B cell (primary cell): ENCODE measurements around the gene CACNA2D3. TPM values are rescaled to one million over a fixed set of nuclear protein-coding genes. Genes with fewer than 3 reads are reported as not detected.

ENCODE experiments used
- ATAC-seq: fragments of 200-7000 bp; cut with Tn5 transposase; one replicate; pipeline ENCODE4 v1.10.0; 2021; ENCODE audit warnings: low read depth, mild to moderate bottlenecking, moderate number of reproducible peaks, moderate library complexity
- CTCF ChIA-PET: fragments of 350-600 bp; sonication (Branson Sonifier 250); formaldehyde crosslinking; loops from one replicate; lab custom pipeline; 2021; ENCODE audit warnings: antibody characterized with exemption, inconsistent platforms; lab: Charles Lee
- POLR2A ChIA-PET: fragments of 350-600 bp; sonication (Branson Sonifier 250); formaldehyde crosslinking; loops from one replicate; lab custom pipeline; 2021; ENCODE audit warnings: antibody characterized with exemption; lab: Charles Lee
- DNase-seq: peaks from one replicate; pipeline ENCODE4 v3.0.0; 2013
- H2AFZ ChIP-seq: 2 replicates; pipeline ENCODE4 v1.6.1; 2012; ENCODE audit warnings: mild to moderate bottlenecking, low read depth, low read length; ENCODE audit not compliant: insufficient read depth, poor library complexity, severe bottlenecking
- H3K27ac ChIP-seq, 2 donors: 1 replicate in 1 of 2; 2 replicates in 1 of 2; pipeline ENCODE4 v1.5.1; 2012 to 2013; ENCODE audit warnings: low read length in 2 of 2, mild to moderate bottlenecking in 2 of 2, moderate library complexity in 1 of 2
- H3K27me3 ChIP-seq, 4 experiments: fragments of 200-600 bp in 1 of 4; sonication (generic) in 1 of 4; replicated peaks in 1 of 4; 1 replicate in 2 of 4; 2 replicates in 2 of 4; pipeline versions ENCODE4 v1.6.1 to v1.7.0; 2013 to 2016; ENCODE audit warnings: low read length in 3 of 4, mild to moderate bottlenecking in 2 of 4, mixed read lengths in 1 of 4, moderate library complexity in 1 of 4; ENCODE audit not compliant: insufficient read depth in 4 of 4, control insufficient read depth in 3 of 4; ENCODE audit errors: control extremely low read depth in 1 of 4
- H3K36me3 ChIP-seq, 2 experiments: replicated peaks in 1 of 2; 1 replicate in 1 of 2; 2 replicates in 1 of 2; pipeline versions ENCODE4 v1.6.1 to v1.7.1; 2013; ENCODE audit warnings: low read length in 1 of 2; ENCODE audit not compliant: insufficient read depth in 2 of 2, control insufficient read depth in 1 of 2; ENCODE audit errors: control extremely low read depth in 1 of 2, extremely low read depth in 1 of 2
- H3K4me1 ChIP-seq, 2 donors: fragments of 200-600 bp in 1 of 2; sonication (generic) in 1 of 2; 1 replicate in 1 of 2; 2 replicates in 1 of 2; pipeline versions ENCODE4 v1.5.1 to v1.6.1; 2013 to 2017; ENCODE audit warnings: low read length in 2 of 2; ENCODE audit not compliant: control insufficient read depth in 2 of 2, insufficient read depth in 2 of 2
- H3K4me2 ChIP-seq: replicated peaks from 2 replicates; pipeline ENCODE3; 2012; ENCODE audit warnings: mild to moderate bottlenecking, low read depth, low read length; ENCODE audit not compliant: poor library complexity, severe bottlenecking
- H3K4me3 ChIP-seq, 5 experiments: fragments of 200-600 bp in 1 of 5; sonication (generic) in 1 of 5; 1 replicate in 3 of 5; 2 replicates in 2 of 5; pipeline versions ENCODE4 v1.5.1 to v1.7.0; 2011 to 2016; ENCODE audit warnings: low read length in 4 of 5, mild to moderate bottlenecking in 4 of 5, low read depth in 2 of 5, control low read depth in 1 of 5, moderate library complexity in 1 of 5; ENCODE audit not compliant: insufficient read depth in 1 of 5; ENCODE audit errors: control extremely low read depth in 1 of 5, extremely low read depth in 1 of 5
- H3K79me2 ChIP-seq: fragments of 200-600 bp; sonication (generic); one replicate; pipeline ENCODE4 v1.6.0; 2016; ENCODE audit warnings: low read length; ENCODE audit not compliant: control insufficient read depth, insufficient read depth
- H3K9ac ChIP-seq: fragments of 200-600 bp; sonication (generic); 2 replicates; pipeline ENCODE4 v1.6.1; 2017; ENCODE audit warnings: mild to moderate bottlenecking, low read length, moderate library complexity
- H3K9me3 ChIP-seq, 3 donors: one replicate each; pipeline versions ENCODE4 v1.6.1 to v1.7.1; 2013; ENCODE audit warnings: low read length in 2 of 3; ENCODE audit not compliant: control insufficient read depth in 2 of 3, insufficient read depth in 1 of 3; ENCODE audit errors: control extremely low read depth in 1 of 3
- H4K20me1 ChIP-seq: 2 replicates; pipeline ENCODE4 v1.6.0; 2012; ENCODE audit warnings: mild to moderate bottlenecking, low read length; ENCODE audit not compliant: insufficient read depth, control insufficient read depth, poor library complexity, severe bottlenecking
- H3K27ac Mint-ChIP-seq: one replicate; pipeline ENCODE4 v1.8.0; 2021; ENCODE audit warnings: mixed read lengths
- H3K27me3 Mint-ChIP-seq: one replicate; pipeline ENCODE4 v1.8.0; 2021; ENCODE audit warnings: mixed read lengths
- H3K4me1 Mint-ChIP-seq: one replicate; pipeline ENCODE4 v1.8.0; 2021; ENCODE audit warnings: mixed read lengths
- H3K4me3 Mint-ChIP-seq: one replicate; pipeline ENCODE4 v1.8.0; 2021; ENCODE audit warnings: mixed read lengths
- H3K9me3 Mint-ChIP-seq: one replicate; pipeline ENCODE4 v1.8.0; 2022; ENCODE audit warnings: mixed read lengths; ENCODE audit not compliant: insufficient read depth
- CTCF ChIP-seq: fragments of 200-600 bp; IDR thresholded peaks from one replicate; pipeline ENCODE4 v1.8.0; 2022; ENCODE audit warnings: antibody characterized with exemption, mild to moderate bottlenecking
- EZH2 ChIP-seq: IDR thresholded peaks from 2 replicates; pipeline ENCODE4 v1.6.1; 2012; ENCODE audit warnings: borderline replicate concordance, low read depth, mild to moderate bottlenecking, moderate library complexity, low read length; ENCODE audit not compliant: insufficient read depth, poor library complexity, severe bottlenecking
- WGBS: methylation state at CpG from one replicate; pipeline ENCODE4 v1.1.5; 2013; ENCODE audit warnings: missing lambda C conversion rate; ENCODE audit not compliant: insufficient coverage; 5-methylcytosine and 5-hydroxymethylcytosine counted together
- intact Hi-C: fragments of 100-400 bp; cut with micrococcal nuclease; formaldehyde crosslinking; loops from one replicate; pipeline ENCODE4 v1.10.0; 2022
- polyA plus RNA-seq: library from polyadenylated mRNA; depleted of rRNA; stranded (reverse); fragments of >200 nt; gene quantifications from 2 replicates; pipeline ENCODE4 v1.2.3, GENCODE V29; 2012
- total RNA-seq, 2 donors: library from RNA; stranded (reverse); fragments of 120-200 nt in 1 of 2; gene quantifications; 1 replicate in 1 of 2; 2 replicates in 1 of 2; pipeline versions ENCODE4 v1.2.3 to v1.2.4, GENCODE V29; 2013 to 2022

Gene CACNA2D3
- total and polyA plus RNA-seq, 2 donors (not counting 1 experiment from before 2014, with no cell fraction given), result not detected

GRCh38 chr3:54865316-54865715 is 743.0 kb downstream of the CACNA2D3 start:
- ATAC-seq, result no peak
- H2AFZ ChIP-seq, result no peak overlapping the region
- no peaks in the 10 kb centered on the region for H3K4me1 Mint-ChIP-seq
- H3K9me3 Mint-ChIP-seq, result peaks cover 3% of the 10 kb centered on the region
- no peaks in the 10 kb centered on the region for H3K27me3 Mint-ChIP-seq
- no peaks in the 10 kb centered on the region for H3K79me2 ChIP-seq
- H3K4me2 ChIP-seq, result no peak overlapping the region
- H3K4me3 ChIP-seq, result no peak overlapping the region
- TF ChIP-seq EZH2 (no peak), CTCF (no peak)
- H3K27ac ChIP-seq, result no peak overlapping the region
- intact Hi-C loops, result no loop called here
- no peaks in the 10 kb centered on the region for H3K27me3 ChIP-seq
- peaks cover 0 to 4% (median 0%) of the 10 kb centered on the region in 3 donors for H3K9me3 ChIP-seq
- no peak overlapping the region for H3K27ac Mint-ChIP-seq
- WGBS, result 63% methylated on average over 2 of the region's 4 CpGs
- no peaks in the 10 kb centered on the region for H4K20me1 ChIP-seq
- ChIA-PET CTCF (no interaction called here), POLR2A (no interaction called here)
- H3K36me3 ChIP-seq, result no peaks in the 10 kb centered on the region
- H3K4me3 Mint-ChIP-seq, result no peak overlapping the region
- DNase-seq, result no peak
- no peaks in the 10 kb centered on the region for H3K4me1 ChIP-seq
- H3K9ac ChIP-seq, result no peak overlapping the region

- Histone ChIP-seq H3K27me3 (no peaks in the 10 kb centered on the region), H3K4me2 (no peak overlapping the region), H3K4me1 (no peaks in the 10 kb centered on the region), H3K4me3 (no peak overlapping the region), H3K27ac (no peak overlapping the region), H3K9me3 (peaks cover 0 to 4% (median 0%) of the 10 kb centered on the region in 3 donors), H4K20me1 (no peaks in the 10 kb centered on the region), H2AFZ (no peak overlapping the region), H3K36me3 (no peaks in the 10 kb centered on the region), H3K79me2 (no peaks in the 10 kb centered on the region), H3K9ac (no peak overlapping the region)
- 74% methylated on average over 4 of the region's 4 CpGs for WGBS
- intact Hi-C loops, result no loop called here
- TF ChIP-seq CTCF (no peak), EZH2 (no peak)
- Mint-ChIP-seq H3K9me3 (peaks cover 3% of the 10 kb centered on the region), H3K4me1 (no peaks in the 10 kb centered on the region), H3K4me3 (no peak overlapping the region), H3K27me3 (no peaks in the 10 kb centered on the region), H3K27ac (no peak overlapping the region)
- DNase-seq, result no peak
- CTCF ChIA-PET, result no interaction called here
- no peak for ATAC-seq
- POLR2A ChIA-PET, result no interaction called here
These were observed 743.9 kb downstream of the CACNA2D3 start for GRCh38 chr3:54866251-54866650.
